HepG2 (cell line): ENCODE measurements around the gene PDZRN4. TPM values are rescaled to one million over a fixed set of nuclear protein-coding genes. Genes with fewer than 3 reads are reported as not detected.

Experiments
- ATAC-seq: fragments of 200-7000 bp; cut with Tn5 transposase; 3 replicates; pipeline ENCODE4 v1.9.1; 2020; ENCODE audit warnings: mild to moderate bottlenecking, moderate library complexity
- BruUV-seq: library from RNA; stranded (reverse); fragments of 400-500 nt; replicated peaks from 2 replicates; lab custom pipeline; 2021; lab: Mats Ljungman, UMichigan
- CTCF ChIA-PET: fragments of 300-600 bp; formaldehyde crosslinking; extraction: SDS; loops from one replicate; lab custom pipeline; 2021; ENCODE audit warnings: low total read pairs, inconsistent platforms, low intra/inter-chr PET ratio; lab: Yijun Ruan, JAX
- POLR2A ChIA-PET: fragments of 350-600 bp; sonication (Branson Sonifier 250); formaldehyde crosslinking; loops from one replicate; lab custom pipeline; 2020; ENCODE audit warnings: antibody characterized with exemption, inconsistent platforms; lab: Yijun Ruan, JAX
- DNase-seq: peaks from one replicate; pipeline ENCODE4 v3.0.0-alpha.2; 2015; ENCODE audit warnings: low spot score
- FAIRE-seq: peaks from 3 replicates; lab custom pipeline; 2011; peaks lifted over from hg19 to GRCh38; lab: Jason Lieb, UNC
- H2AFZ ChIP-seq: one replicate; pipeline ENCODE4 v1.6.1; 2011; ENCODE audit warnings: low read length, inconsistent platforms
- H3K27ac ChIP-seq: fragments of 300-600 bp; 3 replicates; pipeline ENCODE4 v1.8.0; 2011; ENCODE audit warnings: mixed run types, mild to moderate bottlenecking, mixed read lengths, low read length, inconsistent platforms; ENCODE audit not compliant: insufficient read depth; ENCODE audit errors: extremely low read length
- H3K27me3 ChIP-seq, 2 experiments: fragments of 200-600 bp in 1 of 2; 2 replicates in 1 of 2; 3 replicates in 1 of 2; pipeline versions ENCODE4 v1.6.0 to v1.8.0; 2011; ENCODE audit warnings: low read length in 2 of 2, mild to moderate bottlenecking in 2 of 2, moderate library complexity in 2 of 2, inconsistent platforms in 1 of 2; ENCODE audit not compliant: insufficient read depth in 2 of 2, control insufficient read depth in 1 of 2
- H3K36me3 ChIP-seq, 2 experiments: fragments of 200-600 bp in 1 of 2; replicated peaks in 1 of 2; 2 replicates in 1 of 2; 3 replicates in 1 of 2; pipeline versions ENCODE4 v1.5.1 to v1.8.0; 2011; ENCODE audit warnings: low read length in 2 of 2, inconsistent platforms in 1 of 2; ENCODE audit not compliant: insufficient read depth in 2 of 2, control insufficient read depth in 1 of 2
- H3K4me1 ChIP-seq: 2 replicates; pipeline ENCODE4 v1.5.1; 2012; ENCODE audit warnings: low read length, inconsistent platforms; ENCODE audit not compliant: insufficient read depth
- H3K4me2 ChIP-seq: 2 replicates; pipeline ENCODE4 v1.6.0; 2011; ENCODE audit warnings: low read depth, low read length, inconsistent platforms
- H3K4me3 ChIP-seq, 3 experiments: fragments of 200-600 bp in 1 of 3; sonication (generic), shearing (Covaris generic) in 1 of 3; replicated peaks in 1 of 3; 2 replicates each; pipeline ENCODE4 v1.5.1; 2011 to 2016; ENCODE audit warnings: low read length in 3 of 3, inconsistent platforms in 2 of 3, low read depth in 2 of 3, mild to moderate bottlenecking in 2 of 3, control low read depth in 1 of 3, mixed read lengths in 1 of 3; ENCODE audit not compliant: insufficient read depth in 1 of 3
- H3K79me2 ChIP-seq: one replicate; pipeline ENCODE4 v1.6.1; 2011; ENCODE audit warnings: low read length, inconsistent platforms; ENCODE audit not compliant: insufficient read depth
- H3K9ac ChIP-seq: 2 replicates; pipeline ENCODE4 v1.6.0; 2011; ENCODE audit warnings: mild to moderate bottlenecking, low read depth, low read length, inconsistent platforms; ENCODE audit not compliant: insufficient read depth
- H3K9me3 ChIP-seq: 2 replicates; pipeline ENCODE4 v1.5.1; 2012; ENCODE audit warnings: mild to moderate bottlenecking, low read length
- H4K20me1 ChIP-seq: 2 replicates; pipeline ENCODE4 v1.6.0; 2011; ENCODE audit warnings: inconsistent platforms, mild to moderate bottlenecking, low read length, moderate library complexity; ENCODE audit not compliant: insufficient read depth
- JUNB ChIP-seq: sonication (generic); formaldehyde crosslinking; IDR thresholded peaks from 2 replicates; pipeline ENCODE4 v1.8.0; 2022; ENCODE audit warnings: missing genetic modification reagents, mild to moderate bottlenecking, borderline replicate concordance
- SMYD3 ChIP-seq: sonication (generic); formaldehyde crosslinking; IDR thresholded peaks from 2 replicates; pipeline ENCODE4 v1.8.1; 2023; ENCODE audit warnings: mild to moderate bottlenecking, missing genetic modification reagents
- ZNF17 ChIP-seq: sonication (generic); formaldehyde crosslinking; IDR thresholded peaks from 2 replicates; pipeline ENCODE4 v1.5.0; 2020; ENCODE audit warnings: mild to moderate bottlenecking, missing genetic modification reagents
- ZNF510 ChIP-seq: sonication (generic); formaldehyde crosslinking; IDR thresholded peaks from 2 replicates; pipeline ENCODE4 v1.4.0; 2020; ENCODE audit warnings: low read depth, mild to moderate bottlenecking, missing genetic modification reagents
- WGBS: methylation state at CpG from one replicate; pipeline ENCODE4 v1.1.6; 2017; ENCODE audit warnings: low lambda C conversion rate; 5-methylcytosine and 5-hydroxymethylcytosine counted together
- in situ Hi-C: cut with HindIII; loops from 2 replicates; pipeline ENCODE4 v1.10.0; 2017; ENCODE audit warnings: low pct_unique_long_range_greater_than_20kb; ENCODE audit not compliant: extremely low pct_ligation_motif_present
- intact Hi-C: fragments of 100-400 bp; cut with micrococcal nuclease; formaldehyde crosslinking; loops from one replicate; pipeline ENCODE4 v1.10.0; 2022; ENCODE audit not compliant: unreplicated experiment
- polyA plus RNA-seq, 8 experiments: library from polyadenylated mRNA; depleted of rRNA in 3 of 8; stranded (reverse) in 7 of 8; unstranded in 1 of 8; fragments of >200 nt; fragmentation: Illumina TruSeq in 4 of 8; extraction: Trizol in 4 of 8; gene quantifications; 2 replicates each; pipeline versions ENCODE4 v1.2.1 to v1.2.3, GENCODE V29; 2011 to 2016; ENCODE audit warnings: low read depth in 4 of 8, missing spikeins in 1 of 8, mixed read lengths in 1 of 8; ENCODE audit not compliant: insufficient read depth in 1 of 8
- total RNA-seq, 5 experiments: library from RNA; depleted of rRNA; stranded (reverse); fragments of >200 nt; fragmentation: Illumina TruSeq; extraction: Trizol; gene quantifications; 2 replicates each; pipeline ENCODE4 v1.2.3, GENCODE V29; 2016; ENCODE audit warnings: low read depth in 1 of 5
- TF ChIP-seq, protein P1 (sequence below): fragments of 450-650 bp; IDR thresholded peaks from 2 replicates; pipeline ENCODE4 v1.6.1; 2017
- TF ChIP-seq, protein P2 (sequence below): sonication (generic); formaldehyde crosslinking; IDR thresholded peaks from 2 replicates; pipeline ENCODE4 v1.5.1; 2020; ENCODE audit warnings: missing genetic modification reagents, mild to moderate bottlenecking, borderline replicate concordance

PDZRN4 gene
- total and polyA plus RNA-seq, 2 of the 13 experiments (the other 11 are each of a cell fraction or from before 2014, with no cell fraction given), result not detected

GRCh38 chr12:41573445-41573844 is 385.3 kb downstream of the PDZRN4 start (continued):
- TF ChIP-seq ZNF510 (CRISPR knock-in tag) (no peak), SMYD3 (no peak)
- TF ChIP-seq, protein P1, sequence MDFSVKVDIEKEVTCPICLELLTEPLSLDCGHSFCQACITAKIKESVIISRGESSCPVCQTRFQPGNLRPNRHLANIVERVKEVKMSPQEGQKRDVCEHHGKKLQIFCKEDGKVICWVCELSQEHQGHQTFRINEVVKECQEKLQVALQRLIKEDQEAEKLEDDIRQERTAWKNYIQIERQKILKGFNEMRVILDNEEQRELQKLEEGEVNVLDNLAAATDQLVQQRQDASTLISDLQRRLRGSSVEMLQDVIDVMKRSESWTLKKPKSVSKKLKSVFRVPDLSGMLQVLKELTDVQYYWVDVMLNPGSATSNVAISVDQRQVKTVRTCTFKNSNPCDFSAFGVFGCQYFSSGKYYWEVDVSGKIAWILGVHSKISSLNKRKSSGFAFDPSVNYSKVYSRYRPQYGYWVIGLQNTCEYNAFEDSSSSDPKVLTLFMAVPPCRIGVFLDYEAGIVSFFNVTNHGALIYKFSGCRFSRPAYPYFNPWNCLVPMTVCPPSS, result no peak

DNA sequence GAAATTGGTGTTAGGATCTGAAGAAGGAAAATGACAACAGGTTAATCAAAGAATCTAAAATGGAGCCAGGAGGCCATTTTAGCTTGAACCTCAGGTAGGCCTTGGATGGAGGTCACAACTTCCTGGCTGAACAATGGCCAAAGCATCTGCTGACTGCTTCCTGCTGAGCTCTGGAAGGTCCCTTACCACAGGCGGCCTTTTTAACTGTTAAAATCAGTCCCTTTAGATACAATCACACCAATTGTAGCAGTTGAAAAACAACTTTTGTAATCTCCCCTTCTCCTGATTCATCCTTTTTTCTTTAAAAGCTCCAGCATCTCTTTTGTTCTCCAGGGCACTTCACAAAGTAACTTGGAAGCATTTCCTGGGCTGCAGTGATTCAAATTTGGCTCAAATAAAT is 388.8 kb downstream of the PDZRN4 start:
- Histone ChIP-seq H4K20me1 (no peaks in the 10 kb centered on the region), H3K9me3 (no peaks in the 10 kb centered on the region), H3K27ac (no peak overlapping the region), H3K79me2 (no peaks in the 10 kb centered on the region), H3K27me3 (no peaks in the 10 kb centered on the region; a peak in 1 of 5 replicates), H3K36me3 (no peaks in the 10 kb centered on the region), H3K4me3 (no peak overlapping the region), H2AFZ (no peak overlapping the region), H3K4me2 (no peak overlapping the region), H3K9ac (no peak overlapping the region), H3K4me1 (no peaks in the 10 kb centered on the region)
- CTCF ChIA-PET, result no interaction called here
- intact Hi-C loops, result no loop called here
- DNase-seq (no peak), ATAC-seq (no peak), FAIRE-seq (no peak)
- in situ Hi-C loops, result no loop called here
- POLR2A ChIA-PET, result no interaction called here
- 0% methylated on average over 1 of the region's 1 CpG for WGBS
- no TSS peak for BruUV-seq
- TF ChIP-seq JUNB (no peak), ZNF17 (CRISPR knock-in tag) (no peak)
- TF ChIP-seq, protein P2, sequence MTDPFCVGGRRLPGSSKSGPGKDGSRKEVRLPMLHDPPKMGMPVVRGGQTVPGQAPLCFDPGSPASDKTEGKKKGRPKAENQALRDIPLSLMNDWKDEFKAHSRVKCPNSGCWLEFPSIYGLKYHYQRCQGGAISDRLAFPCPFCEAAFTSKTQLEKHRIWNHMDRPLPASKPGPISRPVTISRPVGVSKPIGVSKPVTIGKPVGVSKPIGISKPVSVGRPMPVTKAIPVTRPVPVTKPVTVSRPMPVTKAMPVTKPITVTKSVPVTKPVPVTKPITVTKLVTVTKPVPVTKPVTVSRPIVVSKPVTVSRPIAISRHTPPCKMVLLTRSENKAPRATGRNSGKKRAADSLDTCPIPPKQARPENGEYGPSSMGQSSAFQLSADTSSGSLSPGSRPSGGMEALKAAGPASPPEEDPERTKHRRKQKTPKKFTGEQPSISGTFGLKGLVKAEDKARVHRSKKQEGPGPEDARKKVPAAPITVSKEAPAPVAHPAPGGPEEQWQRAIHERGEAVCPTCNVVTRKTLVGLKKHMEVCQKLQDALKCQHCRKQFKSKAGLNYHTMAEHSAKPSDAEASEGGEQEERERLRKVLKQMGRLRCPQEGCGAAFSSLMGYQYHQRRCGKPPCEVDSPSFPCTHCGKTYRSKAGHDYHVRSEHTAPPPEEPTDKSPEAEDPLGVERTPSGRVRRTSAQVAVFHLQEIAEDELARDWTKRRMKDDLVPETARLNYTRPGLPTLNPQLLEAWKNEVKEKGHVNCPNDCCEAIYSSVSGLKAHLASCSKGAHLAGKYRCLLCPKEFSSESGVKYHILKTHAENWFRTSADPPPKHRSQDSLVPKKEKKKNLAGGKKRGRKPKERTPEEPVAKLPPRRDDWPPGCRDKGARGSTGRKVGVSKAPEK, result no peak
